PFSK-1 (cell line): ENCODE data around the gene PITPNM1.

ENCODE experiments used
- FOXP2 ChIP-seq: optimal IDR thresholded peaks from 2 replicates; pipeline ENCODE3; 2011; ENCODE audit warnings: borderline replicate concordance, control low read depth, inconsistent platforms; ENCODE audit not compliant: insufficient read depth; ENCODE audit errors: extremely low read length, extremely low read depth
- POLR2AphosphoS5 ChIP-seq: IDR thresholded peaks from 2 replicates; pipeline ENCODE4 v1.6.1; 2012; ENCODE audit warnings: low read depth, mild to moderate bottlenecking, control low read depth, low read length, moderate library complexity
- SIN3A ChIP-seq: IDR thresholded peaks from 2 replicates; pipeline ENCODE4 v1.6.1; 2012; ENCODE audit warnings: mild to moderate bottlenecking, low read length, moderate library complexity, borderline replicate concordance; ENCODE audit not compliant: insufficient read depth
- TAF1 ChIP-seq: IDR thresholded peaks from 2 replicates; pipeline ENCODE4 v1.6.1; 2012; ENCODE audit warnings: low read length, control low read depth, borderline replicate concordance; ENCODE audit not compliant: insufficient read depth
- TF ChIP-seq, protein P1 (sequence below), 2 experiments: IDR thresholded peaks; 2 replicates each; pipeline versions ENCODE4 v1.6.1 to v1.8.0; 2011 to 2012; ENCODE audit warnings: low read depth in 2 of 2, low read length in 2 of 2, control low read depth in 1 of 2, inconsistent platforms in 1 of 2, mild to moderate bottlenecking in 1 of 2, moderate library complexity in 1 of 2; ENCODE audit not compliant: insufficient read depth in 1 of 2

Gene PITPNM1

GRCh38 chr11:67469508-67469811 is 35.7 kb downstream of the PITPNM1 start:
- TF ChIP-seq FOXP2 (no peak), POLR2AphosphoS5 (no peak)
- TF ChIP-seq, protein P1, sequence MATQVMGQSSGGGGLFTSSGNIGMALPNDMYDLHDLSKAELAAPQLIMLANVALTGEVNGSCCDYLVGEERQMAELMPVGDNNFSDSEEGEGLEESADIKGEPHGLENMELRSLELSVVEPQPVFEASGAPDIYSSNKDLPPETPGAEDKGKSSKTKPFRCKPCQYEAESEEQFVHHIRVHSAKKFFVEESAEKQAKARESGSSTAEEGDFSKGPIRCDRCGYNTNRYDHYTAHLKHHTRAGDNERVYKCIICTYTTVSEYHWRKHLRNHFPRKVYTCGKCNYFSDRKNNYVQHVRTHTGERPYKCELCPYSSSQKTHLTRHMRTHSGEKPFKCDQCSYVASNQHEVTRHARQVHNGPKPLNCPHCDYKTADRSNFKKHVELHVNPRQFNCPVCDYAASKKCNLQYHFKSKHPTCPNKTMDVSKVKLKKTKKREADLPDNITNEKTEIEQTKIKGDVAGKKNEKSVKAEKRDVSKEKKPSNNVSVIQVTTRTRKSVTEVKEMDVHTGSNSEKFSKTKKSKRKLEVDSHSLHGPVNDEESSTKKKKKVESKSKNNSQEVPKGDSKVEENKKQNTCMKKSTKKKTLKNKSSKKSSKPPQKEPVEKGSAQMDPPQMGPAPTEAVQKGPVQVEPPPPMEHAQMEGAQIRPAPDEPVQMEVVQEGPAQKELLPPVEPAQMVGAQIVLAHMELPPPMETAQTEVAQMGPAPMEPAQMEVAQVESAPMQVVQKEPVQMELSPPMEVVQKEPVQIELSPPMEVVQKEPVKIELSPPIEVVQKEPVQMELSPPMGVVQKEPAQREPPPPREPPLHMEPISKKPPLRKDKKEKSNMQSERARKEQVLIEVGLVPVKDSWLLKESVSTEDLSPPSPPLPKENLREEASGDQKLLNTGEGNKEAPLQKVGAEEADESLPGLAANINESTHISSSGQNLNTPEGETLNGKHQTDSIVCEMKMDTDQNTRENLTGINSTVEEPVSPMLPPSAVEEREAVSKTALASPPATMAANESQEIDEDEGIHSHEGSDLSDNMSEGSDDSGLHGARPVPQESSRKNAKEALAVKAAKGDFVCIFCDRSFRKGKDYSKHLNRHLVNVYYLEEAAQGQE (IDR thresholded peaks at IDR 0.05; ENCODE audit: insufficient read depth in 1 of 2, low read depth in 2 of 2, low read length in 2 of 2): no peak

GRCh38 chr11:67468759-67469507 is 36.2 kb downstream of the PITPNM1 start, which contains the start of gene TMEM134:
Gene TMEM134, minus strand, starts transcription at chr11:67469251. Its CDS starts 59 bp downstream, at chr11:67469192.
- peak; percentile 84 for TF ChIP-seq POLR2AphosphoS5
- TF ChIP-seq SIN3A: peak; percentile 60; the same call in 1 of the 2 replicates
- TF ChIP-seq, protein P1 (IDR thresholded peaks at IDR 0.05; ENCODE audit: insufficient read depth in 1 of 2, low read depth in 2 of 2, low read length in 2 of 2): 0 out of 4 replicates have a peak, but pooled peaks of 1 of the 2 experiments have one; percentile 27
- peak; percentile 83 for TF ChIP-seq FOXP2
- 0 out of 2 replicates have a peak, but pooled peaks have one; percentile 75 for TF ChIP-seq TAF1

DNA sequence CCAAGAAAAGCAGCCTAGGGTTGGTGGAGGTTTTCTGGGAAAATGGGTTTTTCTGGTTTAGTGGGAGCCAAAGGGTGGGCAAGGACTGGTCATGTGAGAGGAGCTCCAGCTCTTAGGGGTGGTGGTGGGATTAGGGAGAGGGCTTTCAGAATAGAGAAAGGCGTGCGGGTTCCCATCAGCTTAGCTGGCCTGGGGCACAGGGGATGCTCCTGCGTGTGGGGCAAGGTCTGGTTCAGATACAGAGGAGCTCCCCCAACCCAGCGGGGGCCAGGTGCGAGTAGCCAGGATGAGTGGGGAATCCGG is 36.8 kb downstream of the PITPNM1 start:
- TF ChIP-seq POLR2AphosphoS5 (no peak), SIN3A (no peak), FOXP2 (no peak), TAF1 (no peak)
- TF ChIP-seq, protein P1 (IDR thresholded peaks at IDR 0.05; ENCODE audit: insufficient read depth in 1 of 2, low read depth in 2 of 2, low read length in 2 of 2): no peak

- TF ChIP-seq, protein P1 (IDR thresholded peaks at IDR 0.05; ENCODE audit: insufficient read depth in 1 of 2, low read depth in 2 of 2, low read length in 2 of 2): no peak
Measured at GRCh38 chr11:67468056-67468455, 37.1 kb downstream of the PITPNM1 start.

DNA sequence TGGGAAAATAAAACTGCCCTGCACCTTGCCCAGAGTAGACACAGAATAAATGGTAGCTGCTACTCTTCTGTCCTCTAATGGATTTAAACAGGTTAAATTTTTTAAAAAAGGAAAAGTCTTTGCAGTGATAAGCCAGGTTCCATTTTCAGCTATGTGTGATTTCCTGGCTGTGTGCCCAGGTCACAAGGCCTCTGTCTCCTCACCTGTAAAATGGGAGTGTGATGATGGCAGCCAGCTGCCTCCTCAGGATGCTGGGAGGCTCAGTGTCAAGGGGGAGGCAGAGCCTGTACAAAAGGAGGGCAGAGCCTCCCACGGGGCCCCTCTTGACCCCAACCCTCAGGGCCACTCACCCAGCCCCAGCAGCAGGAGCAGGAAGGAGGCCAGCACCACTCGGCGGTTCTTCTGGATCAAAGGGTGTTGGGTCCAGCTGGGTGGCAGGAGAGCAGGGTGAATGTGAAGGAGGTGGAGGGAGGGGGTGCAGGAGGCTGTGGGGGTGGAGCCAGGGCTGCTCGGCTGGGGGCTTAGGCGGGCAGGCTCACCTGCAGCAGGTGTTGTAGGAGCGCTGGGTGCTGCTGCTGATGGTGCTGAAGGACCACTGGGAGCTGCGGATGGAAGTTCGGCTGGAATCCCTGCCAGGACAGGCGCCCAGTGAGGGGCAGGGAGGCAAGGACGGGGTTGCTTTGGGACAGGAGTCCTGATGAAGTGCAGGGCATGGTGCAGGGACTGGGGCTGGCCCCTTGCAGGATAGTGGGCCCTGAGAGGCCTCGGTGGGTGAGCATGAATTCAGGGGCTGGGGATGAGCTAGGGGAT is 38.0 kb downstream of the PITPNM1 start:
- TF ChIP-seq FOXP2: no peak
- no peak for TF ChIP-seq TAF1
- TF ChIP-seq POLR2AphosphoS5: no peak
- TF ChIP-seq SIN3A: no peak
- TF ChIP-seq, protein P1 (IDR thresholded peaks at IDR 0.05; ENCODE audit: insufficient read depth in 1 of 2, low read depth in 2 of 2, low read length in 2 of 2): no peak
